ENCODE measurements around the gene MRPL39.
A peak's percentile ranks its signal among the peaks of the same experiment; 100 is the strongest.

MRPL39 gene

GRCh38 chr21:25607151-25608043 lies at the start of gene MRPL39:
Gene MRPL39 (minus strand): TSS chr21:25607481. CDS start chr21:25607475, 6 bp downstream.
- Mint-ChIP-seq H3K27ac (ENCODE audit: low read depth) (peak within 1 kb of the TSS; percentile 100), H3K4me1 (peaks cover 28% of the 10 kb centered on the region), H3K27me3 (no peaks in the 10 kb centered on the region), H3K9me3 (no peaks in the 10 kb centered on the region), H3K4me3 (peak within 1 kb of the TSS; percentile 99), H3K36me3 (ENCODE audit: insufficient read depth) (peaks cover 25% of the 10 kb centered on the region)
- DNase-seq (ENCODE audit: low spot score in 2 of 2): peak; percentile 76 to 77
- ATAC-seq (replicated peaks; ENCODE audit: extremely low read depth, poor library complexity, severe bottlenecking): peak; percentile 86

- DNase-seq (ENCODE audit: low spot score in 2 of 2): no peak
- no peaks in the 10 kb centered on the region for H3K36me3 Mint-ChIP-seq (ENCODE audit: insufficient read depth)
- H3K27ac Mint-ChIP-seq (ENCODE audit: low read depth): no peak overlapping the region
- H3K4me3 Mint-ChIP-seq: no peak overlapping the region
- ATAC-seq (replicated peaks; ENCODE audit: extremely low read depth, poor library complexity, severe bottlenecking): no peak
- H3K9me3 Mint-ChIP-seq: peaks cover 5% of the 10 kb centered on the region
- no peaks in the 10 kb centered on the region for H3K27me3 Mint-ChIP-seq
- no peaks in the 10 kb centered on the region for H3K4me1 Mint-ChIP-seq
Observed at GRCh38 chr21:25656412-25656811, 49.1 kb upstream of the MRPL39 start.

DNA sequence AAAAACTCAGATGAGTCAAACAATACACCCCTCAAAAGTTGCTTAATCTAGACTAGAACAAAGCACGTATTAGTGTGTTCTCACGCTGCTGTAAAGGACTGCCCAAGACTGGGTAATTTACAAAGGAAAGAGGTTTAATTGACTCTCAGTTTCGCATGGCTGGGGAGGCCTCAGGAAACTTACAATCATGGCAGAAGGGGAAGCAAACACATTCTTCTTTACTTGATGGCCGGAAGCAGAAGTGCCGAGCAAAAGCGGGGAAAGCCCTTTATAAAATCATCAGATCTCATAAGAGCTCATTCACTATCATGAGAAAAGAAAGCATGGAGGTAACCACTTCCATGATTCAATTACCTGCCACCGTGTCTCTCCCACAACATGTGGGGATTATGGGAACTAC lies 41.9 kb upstream of the MRPL39 start:
- peaks cover 16% of the 10 kb centered on the region for H3K27me3 Mint-ChIP-seq
- ATAC-seq (replicated peaks; ENCODE audit: extremely low read depth, poor library complexity, severe bottlenecking): no peak
- H3K36me3 Mint-ChIP-seq (ENCODE audit: insufficient read depth): no peaks in the 10 kb centered on the region
- no peak for DNase-seq (ENCODE audit: low spot score in 2 of 2)
- H3K4me1 Mint-ChIP-seq: no peaks in the 10 kb centered on the region
- no peaks in the 10 kb centered on the region for H3K9me3 Mint-ChIP-seq
- H3K4me3 Mint-ChIP-seq: no peak overlapping the region
- H3K27ac Mint-ChIP-seq (ENCODE audit: low read depth): no peak overlapping the region

- no peak for DNase-seq (ENCODE audit: low spot score in 2 of 2)
- Mint-ChIP-seq H3K9me3 (no peaks in the 10 kb centered on the region), H3K4me3 (no peak overlapping the region), H3K27ac (ENCODE audit: low read depth) (no peak overlapping the region), H3K27me3 (peaks cover 16% of the 10 kb centered on the region), H3K4me1 (no peaks in the 10 kb centered on the region), H3K36me3 (ENCODE audit: insufficient read depth) (no peaks in the 10 kb centered on the region)
- ATAC-seq (replicated peaks; ENCODE audit: extremely low read depth, poor library complexity, severe bottlenecking): no peak
Observed at GRCh38 chr21:25647647-25648046, 40.4 kb upstream of the MRPL39 start.

- no peak overlapping the region for H3K27ac Mint-ChIP-seq (ENCODE audit: low read depth)
- peaks cover 16% of the 10 kb centered on the region for H3K27me3 Mint-ChIP-seq
- no peak overlapping the region for H3K4me3 Mint-ChIP-seq
- DNase-seq (ENCODE audit: low spot score in 2 of 2): no peak
- no peaks in the 10 kb centered on the region for H3K4me1 Mint-ChIP-seq
- ATAC-seq (replicated peaks; ENCODE audit: extremely low read depth, poor library complexity, severe bottlenecking): no peak
- no peaks in the 10 kb centered on the region for H3K9me3 Mint-ChIP-seq
- no peaks in the 10 kb centered on the region for H3K36me3 Mint-ChIP-seq (ENCODE audit: insufficient read depth)
Observed at GRCh38 chr21:25646474-25646873, 39.2 kb upstream of the MRPL39 start.

GRCh38 chr21:25643486-25643885 lies 36.2 kb upstream of the MRPL39 start:
- peaks cover 13% of the 10 kb centered on the region for H3K4me1 Mint-ChIP-seq
- no peak overlapping the region for H3K27ac Mint-ChIP-seq (ENCODE audit: low read depth)
- ATAC-seq (replicated peaks; ENCODE audit: extremely low read depth, poor library complexity, severe bottlenecking) (no peak), DNase-seq (ENCODE audit: low spot score in 2 of 2) (no peak)
- no peak overlapping the region for H3K4me3 Mint-ChIP-seq
- no peaks in the 10 kb centered on the region for H3K9me3 Mint-ChIP-seq
- peaks cover 1% of the 10 kb centered on the region for H3K36me3 Mint-ChIP-seq (ENCODE audit: insufficient read depth)
- H3K27me3 Mint-ChIP-seq: peaks cover 24% of the 10 kb centered on the region

- Mint-ChIP-seq H3K27ac (ENCODE audit: low read depth) (peak overlapping the region; percentile 69), H3K4me3 (peak overlapping the region; percentile 72), H3K9me3 (no peaks in the 10 kb centered on the region), H3K27me3 (peaks cover 42% of the 10 kb centered on the region), H3K36me3 (ENCODE audit: insufficient read depth) (peaks cover 1% of the 10 kb centered on the region), H3K4me1 (peaks cover 15% of the 10 kb centered on the region)
- no peak for DNase-seq (ENCODE audit: low spot score in 2 of 2)
- ATAC-seq (replicated peaks; ENCODE audit: extremely low read depth, poor library complexity, severe bottlenecking): no peak
Observed at GRCh38 chr21:25640943-25641292, 33.6 kb upstream of the MRPL39 start.

DNA sequence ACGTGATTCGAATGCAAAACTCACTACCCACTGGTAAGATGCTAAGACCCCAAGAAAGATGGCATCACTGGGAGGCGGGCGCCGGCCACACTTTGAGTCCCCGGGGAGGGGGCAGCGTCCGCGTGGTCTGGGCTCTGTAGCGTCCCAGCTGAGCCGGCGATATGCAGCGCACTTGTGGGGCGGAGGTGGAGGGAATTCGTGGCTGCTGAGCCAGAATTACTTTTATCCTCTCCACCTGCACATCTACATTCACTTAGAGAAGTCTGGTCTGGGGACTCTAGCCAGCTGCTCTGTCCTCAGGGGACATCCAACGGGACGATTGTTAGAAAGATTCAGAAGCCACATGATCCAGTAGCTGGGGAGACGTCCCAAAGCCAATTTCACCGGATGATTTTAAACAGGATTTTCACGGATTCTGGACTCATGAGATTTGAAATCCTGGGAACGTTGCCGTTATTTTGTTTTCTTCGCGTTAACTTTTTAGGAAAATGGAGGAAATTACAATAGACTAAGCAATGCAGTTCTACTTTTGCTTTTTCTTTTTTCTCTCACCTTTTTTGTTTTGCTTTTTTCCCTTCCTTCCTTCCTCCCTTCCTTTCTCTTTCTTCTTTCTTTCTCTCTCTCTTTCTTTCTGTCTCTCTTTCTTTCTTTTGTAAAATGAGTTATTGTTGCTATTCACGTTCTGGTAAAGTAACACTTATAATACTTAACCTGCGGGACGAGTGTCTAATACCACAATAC lies 33.1 kb upstream of the MRPL39 start:
- H3K9me3 Mint-ChIP-seq: no peaks in the 10 kb centered on the region
- DNase-seq (ENCODE audit: low spot score in 2 of 2): no peak
- peaks cover 1% of the 10 kb centered on the region for H3K36me3 Mint-ChIP-seq (ENCODE audit: insufficient read depth)
- H3K27me3 Mint-ChIP-seq: peaks cover 47% of the 10 kb centered on the region
- H3K4me3 Mint-ChIP-seq: peak overlapping the region; percentile 72
- H3K27ac Mint-ChIP-seq (ENCODE audit: low read depth): peak overlapping the region; percentile 69
- no peak for ATAC-seq (replicated peaks; ENCODE audit: extremely low read depth, poor library complexity, severe bottlenecking)
- peaks cover 15% of the 10 kb centered on the region for H3K4me1 Mint-ChIP-seq

DNA sequence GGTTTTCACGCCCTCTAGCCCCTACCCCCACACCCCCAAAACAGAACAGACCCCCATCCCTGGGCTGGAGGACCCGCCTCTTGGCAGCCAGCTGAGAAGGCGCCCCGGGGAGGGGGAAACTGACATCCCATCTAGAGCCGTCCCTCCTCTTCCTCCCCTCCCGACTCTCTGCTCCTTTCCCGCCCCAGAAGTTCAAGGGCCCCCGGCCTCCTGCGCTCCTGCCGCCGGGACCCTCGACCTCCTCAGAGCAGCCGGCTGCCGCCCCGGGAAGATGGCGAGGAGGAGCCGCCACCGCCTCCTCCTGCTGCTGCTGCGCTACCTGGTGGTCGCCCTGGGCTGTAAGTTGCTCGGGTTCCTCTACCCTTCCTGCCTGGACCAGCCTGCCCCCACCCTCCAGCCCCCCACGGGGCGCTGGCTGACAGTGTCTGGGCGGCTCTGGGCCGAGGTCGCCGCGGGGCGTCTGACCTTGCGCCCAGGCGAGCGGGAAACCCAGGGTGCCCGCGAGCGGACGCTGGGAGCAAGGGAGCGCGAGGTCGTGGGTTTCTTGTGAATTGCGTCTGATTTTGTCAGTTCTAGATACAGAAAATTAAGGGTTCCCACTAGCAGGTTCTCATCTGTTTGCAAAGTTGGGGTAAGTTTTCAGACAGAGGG lies 32.4 kb upstream of the MRPL39 start:
- Mint-ChIP-seq H3K9me3 (no peaks in the 10 kb centered on the region), H3K27me3 (peaks cover 54% of the 10 kb centered on the region), H3K4me1 (peaks cover 15% of the 10 kb centered on the region), H3K27ac (ENCODE audit: low read depth) (no peak overlapping the region), H3K4me3 (peak overlapping the region; percentile 72), H3K36me3 (ENCODE audit: insufficient read depth) (peaks cover 1% of the 10 kb centered on the region)
- peak; percentile 13 to 16 for DNase-seq (ENCODE audit: low spot score in 2 of 2)
- ATAC-seq (replicated peaks; ENCODE audit: extremely low read depth, poor library complexity, severe bottlenecking): peak; percentile 76

DNA sequence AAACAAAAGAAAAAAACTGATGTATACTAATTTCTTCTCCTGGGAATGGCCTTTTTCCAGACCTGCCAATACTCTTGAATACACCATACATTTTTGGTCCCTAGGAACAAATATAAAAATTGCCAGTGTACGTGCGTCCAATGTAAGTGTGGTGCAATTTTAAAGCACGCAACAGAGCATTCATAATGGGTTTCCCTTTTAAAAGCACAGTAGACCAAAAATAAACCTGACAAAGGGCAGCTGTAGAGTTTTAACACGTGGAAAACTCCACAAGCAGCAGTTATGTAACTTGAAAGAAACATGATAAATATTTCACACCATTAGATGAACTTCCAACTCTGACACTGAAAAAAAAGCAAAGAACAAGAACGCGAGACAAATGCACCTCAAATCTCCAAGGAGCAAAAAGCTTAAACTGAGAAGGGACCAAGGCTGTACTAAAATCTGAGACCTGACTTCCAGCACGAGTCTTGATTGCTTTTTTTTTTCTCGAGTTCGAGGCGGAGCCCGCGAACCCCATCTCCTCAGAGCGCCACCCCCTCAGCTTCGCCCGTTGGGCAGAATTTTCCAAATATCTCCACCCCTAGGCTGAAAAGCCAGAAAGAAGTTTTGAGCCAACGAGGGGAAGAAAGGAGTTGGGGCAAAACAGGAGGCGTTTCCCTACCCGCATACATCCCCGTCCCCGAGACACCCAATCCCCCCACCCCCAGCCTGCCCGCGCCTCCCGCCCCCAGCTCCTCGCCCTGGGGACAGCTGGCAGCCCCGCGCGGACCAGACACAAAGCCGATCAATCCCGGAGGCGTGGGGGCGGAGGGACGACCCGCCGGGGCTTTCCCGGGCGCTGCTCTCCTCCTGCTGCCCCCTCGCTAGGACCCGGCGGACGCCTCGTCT lies 31.6 kb upstream of the MRPL39 start, which contains the start of gene JAM2:
Gene JAM2 (plus strand): TSS at position 599 of the 891 bp plus-strand sequence. CDS start 564 bp downstream, outside the sequence.
- no peaks in the 10 kb centered on the region for H3K9me3 Mint-ChIP-seq
- H3K4me1 Mint-ChIP-seq: peaks cover 15% of the 10 kb centered on the region
- DNase-seq (ENCODE audit: low spot score in 2 of 2) (no peak), ATAC-seq (replicated peaks; ENCODE audit: extremely low read depth, poor library complexity, severe bottlenecking) (peak; percentile 50)
- H3K4me3 Mint-ChIP-seq: peak within 1 kb of the TSS; percentile 72
- peaks cover 59% of the 10 kb centered on the region for H3K27me3 Mint-ChIP-seq
- H3K36me3 Mint-ChIP-seq (ENCODE audit: insufficient read depth): peaks cover 1% of the 10 kb centered on the region
- peak within 1 kb of the TSS; percentile 22 for H3K27ac Mint-ChIP-seq (ENCODE audit: low read depth)

DNA sequence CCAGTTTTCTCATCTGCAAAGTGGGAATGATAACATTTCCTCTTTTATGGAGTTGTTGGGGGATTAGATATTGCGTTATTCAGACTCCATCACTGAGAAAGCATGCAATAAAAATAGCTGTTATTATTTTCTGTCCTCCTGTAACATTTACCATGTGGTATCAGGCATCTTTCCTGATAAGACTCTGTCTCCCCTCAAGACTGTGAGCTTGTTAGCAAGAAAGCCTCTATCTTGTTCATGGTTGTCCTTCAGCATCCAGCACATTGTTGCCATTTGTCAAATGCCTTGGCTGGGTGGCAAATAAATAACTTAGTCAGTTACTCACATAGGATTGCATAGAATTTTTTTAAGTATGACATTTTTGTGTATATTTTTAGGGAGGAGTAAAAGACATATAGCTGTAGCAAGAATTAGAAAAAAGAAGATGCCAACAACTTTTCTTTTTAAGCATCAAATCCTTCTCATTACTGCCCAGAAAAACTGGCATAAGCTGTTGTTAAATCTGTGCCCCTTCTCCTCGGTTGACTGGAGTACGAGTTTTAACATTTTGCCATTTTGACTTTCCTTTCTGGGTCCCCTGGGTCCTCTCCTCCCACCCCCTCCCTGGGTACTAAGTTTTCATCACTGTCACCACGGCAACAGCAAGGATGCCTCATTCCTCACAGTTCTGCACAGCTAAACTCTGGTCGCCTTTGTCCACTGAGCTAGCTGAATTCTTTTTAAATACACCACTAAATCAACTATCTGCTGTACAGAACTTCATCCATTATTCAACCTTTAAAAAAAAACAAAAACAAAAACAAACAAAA lies 30.8 kb upstream of the MRPL39 start:
- no peak for DNase-seq (ENCODE audit: low spot score in 2 of 2)
- Mint-ChIP-seq H3K27me3 (peaks cover 59% of the 10 kb centered on the region), H3K9me3 (no peaks in the 10 kb centered on the region), H3K4me1 (peaks cover 15% of the 10 kb centered on the region), H3K27ac (ENCODE audit: low read depth) (peak overlapping the region; percentile 22), H3K36me3 (ENCODE audit: insufficient read depth) (peaks cover 1% of the 10 kb centered on the region), H3K4me3 (peak overlapping the region; percentile 72)
- ATAC-seq (replicated peaks; ENCODE audit: extremely low read depth, poor library complexity, severe bottlenecking): no peak
